ENCODE results near the gene FGFR4.

Gene FGFR4

GRCh38 chr5:177103523-177104253 is 17.0 kb downstream of the FGFR4 start:
- DNase-seq (ENCODE audit: low read depth in 2 of 2) = no peak

GRCh38 chr5:177105691-177106476 is 19.2 kb downstream of the FGFR4 start:
- no peak for DNase-seq (ENCODE audit: low read depth in 2 of 2)

DNA sequence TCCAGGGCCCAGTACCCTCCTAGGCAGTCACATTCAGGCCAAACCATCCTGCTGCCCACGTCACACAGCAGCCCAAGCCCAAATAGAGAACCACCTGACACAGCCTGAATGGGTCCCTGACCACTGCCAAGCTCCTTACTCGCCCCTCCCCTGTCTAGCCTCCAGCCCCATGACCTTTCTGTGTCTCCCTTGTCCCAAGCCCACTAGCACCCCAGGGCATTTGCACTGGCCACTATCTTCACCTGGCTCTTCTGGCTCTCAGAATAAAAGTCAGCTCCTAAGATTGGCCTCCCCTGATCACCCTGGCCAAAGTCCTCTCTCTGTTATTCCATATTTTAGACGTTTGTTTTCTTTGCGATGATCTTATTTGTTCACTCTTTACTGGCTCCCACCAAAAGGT is 20.4 kb downstream of the FGFR4 start:
- DNase-seq (ENCODE audit: low read depth in 2 of 2) = no peak

- no peak for DNase-seq (ENCODE audit: low read depth in 2 of 2)
Observed at GRCh38 chr5:177109810-177110209, 23.1 kb downstream of the FGFR4 start.

GRCh38 chr5:177111720-177112394 is 25.1 kb downstream of the FGFR4 start:
- DNase-seq (ENCODE audit: low read depth in 2 of 2) = peak; percentile 27 to 45

DNA sequence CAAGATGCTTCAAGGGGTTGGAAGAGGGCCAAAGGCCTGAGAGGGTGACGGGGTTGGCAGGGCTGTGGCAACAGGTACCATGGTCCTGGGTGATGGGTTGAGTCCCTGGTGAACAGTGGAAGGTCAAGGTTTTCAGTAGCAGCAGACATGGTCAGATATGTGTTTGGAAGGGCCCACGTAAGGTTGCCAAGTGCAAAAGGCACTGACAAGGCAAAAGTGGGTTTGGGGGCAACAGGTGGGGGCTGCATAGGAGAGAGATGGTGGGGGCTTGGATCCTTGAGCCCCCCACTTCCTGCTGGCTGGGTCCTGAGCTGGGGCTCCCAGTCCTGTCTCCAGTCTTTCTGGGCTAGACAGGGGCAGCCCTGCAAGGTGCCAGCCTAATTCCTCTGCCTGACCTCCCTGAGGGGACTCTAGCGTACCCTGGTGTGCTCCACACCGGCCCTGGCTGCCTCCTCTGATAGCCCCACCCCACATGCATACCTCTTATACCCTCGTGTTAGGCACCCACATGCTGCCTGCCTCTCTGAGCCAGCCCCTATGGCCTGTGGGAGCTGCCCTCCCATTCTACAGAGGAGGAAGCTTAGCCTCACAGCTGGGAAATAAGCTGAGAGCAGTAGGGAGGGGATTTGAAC is 26.0 kb downstream of the FGFR4 start:
- DNase-seq (ENCODE audit: low read depth in 2 of 2) = no peak

DNA sequence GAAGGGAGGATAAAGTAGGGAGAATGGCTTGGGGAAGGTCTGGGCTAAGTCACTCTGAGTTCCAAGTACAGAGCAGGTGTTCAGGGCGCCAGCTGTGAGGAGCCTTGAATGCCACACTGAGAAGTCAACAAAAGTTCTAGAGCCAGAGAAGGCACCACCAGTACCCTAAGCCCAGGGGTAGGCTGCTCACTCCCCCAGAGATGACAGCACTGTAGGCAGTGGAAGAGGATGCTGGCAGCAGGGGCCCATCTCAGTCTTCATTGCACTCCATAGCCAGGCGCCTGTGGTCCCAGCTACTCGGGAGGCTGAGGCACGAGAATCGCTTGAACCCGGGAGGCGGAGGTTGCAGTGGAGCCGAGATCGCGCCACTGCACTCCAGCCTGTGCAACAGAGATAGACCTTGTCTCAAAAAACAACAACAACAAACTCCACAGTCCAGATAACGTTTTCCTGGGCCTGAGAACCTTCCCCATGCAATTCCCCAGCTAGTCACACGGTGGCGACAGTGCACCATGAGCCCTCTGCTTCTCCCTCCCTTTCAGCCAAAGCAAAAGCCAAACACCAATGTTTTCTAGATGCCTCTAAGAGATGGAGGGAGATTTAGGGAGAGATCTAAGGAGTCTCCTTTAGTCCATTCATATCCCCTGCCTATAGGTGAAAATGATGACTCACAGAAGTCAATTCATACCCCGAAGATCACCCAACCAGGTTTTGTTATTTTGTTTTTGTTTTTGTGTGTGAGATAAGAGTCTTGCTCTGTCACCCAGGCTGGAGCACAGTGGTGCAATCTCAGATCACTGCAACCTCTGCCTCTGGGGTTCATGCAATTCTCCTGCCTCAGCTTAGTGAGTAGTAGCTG is 27.1 kb downstream of the FGFR4 start:
- DNase-seq (ENCODE audit: low read depth in 2 of 2) = peak; percentile 59

DNA sequence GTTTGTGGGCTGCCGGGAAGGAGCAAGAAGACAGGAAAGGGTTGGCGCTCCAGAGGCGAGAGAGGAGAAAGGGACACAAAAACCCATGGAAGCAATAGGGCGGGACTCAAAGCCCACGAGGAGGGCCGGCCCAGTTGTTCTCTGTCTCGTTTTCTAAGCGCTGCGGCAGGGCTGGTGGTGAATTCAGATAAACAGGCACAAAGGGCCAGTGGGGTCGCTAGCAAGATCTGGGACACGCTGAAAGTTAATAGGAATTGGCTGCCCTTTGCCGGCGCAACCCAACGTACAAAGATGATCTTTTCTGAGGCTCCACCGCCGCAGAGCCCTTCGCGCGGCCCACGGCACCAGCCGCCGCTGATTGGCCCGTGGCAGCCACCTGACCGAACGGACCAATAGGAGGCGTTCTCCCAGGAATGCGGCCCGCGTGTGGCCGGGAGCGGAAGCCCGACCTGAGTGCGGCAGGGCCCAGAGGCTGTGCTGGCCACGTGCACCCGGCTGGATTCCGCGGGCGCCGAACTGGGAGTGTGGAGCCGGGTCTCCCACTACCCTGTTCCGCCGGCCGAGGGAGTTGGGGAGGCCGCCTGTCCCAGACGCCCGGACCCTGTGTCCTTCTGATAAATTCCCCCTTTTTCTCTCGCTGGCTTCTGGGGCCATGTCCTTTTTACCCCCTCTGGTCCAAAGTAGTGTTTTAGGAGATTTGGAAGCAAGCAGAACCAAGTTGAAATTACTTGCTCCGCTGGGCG is 30.1 kb downstream of the FGFR4 start:
- DNase-seq (ENCODE audit: low read depth in 2 of 2) = peak; percentile 83

DNA sequence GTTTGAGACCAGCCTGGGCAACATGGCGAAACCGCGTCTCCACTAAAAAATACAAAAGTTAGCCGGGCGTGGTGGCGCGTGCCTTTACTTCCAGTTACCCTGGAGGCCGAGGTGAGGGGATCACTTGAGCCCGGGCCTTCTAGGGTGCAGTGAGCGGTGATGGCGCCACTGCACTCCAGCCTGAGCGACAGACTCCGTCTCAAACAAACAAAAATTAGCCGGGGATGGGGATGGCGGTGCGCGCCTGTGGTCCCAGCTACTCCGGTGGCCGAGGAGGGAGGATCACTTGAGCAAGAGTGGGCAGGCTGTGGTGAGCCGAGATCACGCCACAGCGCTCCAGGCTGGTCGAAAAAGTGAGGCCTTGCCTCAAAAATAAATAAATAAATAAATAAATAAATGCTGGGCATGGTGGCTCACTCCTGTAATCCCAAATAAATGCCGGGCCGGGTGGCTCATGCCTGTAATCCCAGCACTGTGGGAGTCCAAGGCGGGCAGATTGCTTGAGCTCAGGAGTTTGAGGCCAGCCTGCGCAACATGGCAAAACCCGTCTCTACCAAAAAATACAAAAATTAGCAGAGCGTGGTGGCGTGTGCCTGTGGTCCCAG is 30.8 kb downstream of the FGFR4 start:
- no peak for DNase-seq (ENCODE audit: low read depth in 2 of 2)

GRCh38 chr5:177122566-177122965 is 35.9 kb downstream of the FGFR4 start:
- DNase-seq (ENCODE audit: low read depth in 2 of 2) = no peak

DNA sequence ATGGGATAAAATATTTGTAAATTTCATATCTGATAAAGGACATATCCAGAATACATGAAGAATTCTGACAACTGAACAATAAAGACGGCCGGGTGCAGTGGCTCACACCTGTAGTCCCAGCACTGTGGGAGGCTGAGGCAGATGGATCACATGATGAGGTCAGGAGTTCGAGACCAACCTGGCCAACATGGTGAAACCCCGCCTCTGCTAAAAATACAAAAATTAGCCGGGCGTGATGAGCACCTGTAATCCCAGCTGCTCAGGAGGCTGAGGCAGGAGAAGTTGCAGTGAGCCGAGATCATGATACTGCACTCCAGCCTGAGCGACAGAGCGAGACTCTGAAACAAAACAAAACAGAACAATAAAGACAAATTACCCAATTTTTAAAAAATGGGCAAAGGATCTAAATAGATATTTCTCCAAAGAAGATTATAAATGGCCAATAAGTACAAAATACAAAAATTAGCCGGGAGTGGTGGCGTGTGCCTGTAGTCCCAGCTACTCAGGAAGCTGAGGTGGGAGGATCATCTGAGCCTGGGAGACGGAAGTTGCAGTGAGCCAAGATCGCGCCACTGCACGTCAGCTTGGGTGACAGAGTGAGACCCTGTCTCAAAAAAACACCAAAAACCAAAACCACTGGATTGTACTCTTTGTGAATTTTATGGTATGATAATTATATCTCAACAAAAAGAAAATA is 37.2 kb downstream of the FGFR4 start:
- DNase-seq (ENCODE audit: low read depth in 2 of 2) = no peak

DNA sequence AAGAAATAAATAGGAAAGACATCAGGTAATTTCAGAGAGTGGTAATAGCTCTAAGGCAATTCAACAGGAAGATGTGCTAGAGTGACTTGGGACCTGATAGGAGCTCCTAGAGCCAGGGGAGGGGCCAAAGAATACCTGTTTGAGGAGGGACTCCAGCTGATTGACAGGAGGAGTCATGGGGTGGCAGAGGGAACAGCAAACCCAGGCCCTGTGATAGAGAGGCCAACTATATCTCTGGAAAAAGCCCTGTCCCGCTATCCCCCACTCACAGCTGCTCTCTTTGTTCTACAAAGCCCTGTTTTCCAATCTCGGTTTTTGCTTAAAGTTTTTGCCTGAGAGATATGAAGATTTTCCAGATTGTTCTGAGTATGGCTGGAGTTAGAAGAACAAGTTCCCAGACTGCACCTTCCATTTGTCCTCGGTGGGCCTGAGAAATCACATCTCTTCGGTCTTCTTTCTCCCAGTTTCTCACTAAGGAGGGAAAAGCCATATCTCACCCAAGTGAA is 37.8 kb downstream of the FGFR4 start:
- DNase-seq (ENCODE audit: low read depth in 2 of 2) = no peak

- no peak for DNase-seq (ENCODE audit: low read depth in 2 of 2)
Observed at GRCh38 chr5:177126771-177127170, 40.1 kb downstream of the FGFR4 start.

- no peak for DNase-seq (ENCODE audit: low read depth in 2 of 2)
Observed at GRCh38 chr5:177128551-177128981, 41.9 kb downstream of the FGFR4 start.

- no peak for DNase-seq (ENCODE audit: low read depth in 2 of 2)
Observed at GRCh38 chr5:177130211-177131018, 43.7 kb downstream of the FGFR4 start.

DNA sequence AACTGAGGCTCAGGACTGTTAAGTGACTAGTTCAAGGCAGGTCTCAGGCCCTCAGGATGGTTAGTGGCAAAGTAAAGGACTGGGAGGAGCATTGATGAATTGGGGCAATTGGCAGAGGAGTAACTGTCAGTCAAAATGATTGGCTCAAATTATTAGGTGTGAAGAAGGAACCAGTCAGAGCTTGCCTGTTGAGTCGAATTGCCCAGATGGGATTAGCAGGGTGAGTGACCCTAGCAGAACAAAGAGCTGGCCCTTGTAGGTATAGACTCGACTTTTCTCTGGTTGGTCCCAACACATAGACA is 44.3 kb downstream of the FGFR4 start:
- no peak for DNase-seq (ENCODE audit: low read depth in 2 of 2)

GRCh38 chr5:177131352-177132135 is 44.8 kb downstream of the FGFR4 start:
- DNase-seq (ENCODE audit: low read depth in 2 of 2) = no peak
